Measurements from ENCODE around the gene LRP2BP.

Gene LRP2BP

DNA sequence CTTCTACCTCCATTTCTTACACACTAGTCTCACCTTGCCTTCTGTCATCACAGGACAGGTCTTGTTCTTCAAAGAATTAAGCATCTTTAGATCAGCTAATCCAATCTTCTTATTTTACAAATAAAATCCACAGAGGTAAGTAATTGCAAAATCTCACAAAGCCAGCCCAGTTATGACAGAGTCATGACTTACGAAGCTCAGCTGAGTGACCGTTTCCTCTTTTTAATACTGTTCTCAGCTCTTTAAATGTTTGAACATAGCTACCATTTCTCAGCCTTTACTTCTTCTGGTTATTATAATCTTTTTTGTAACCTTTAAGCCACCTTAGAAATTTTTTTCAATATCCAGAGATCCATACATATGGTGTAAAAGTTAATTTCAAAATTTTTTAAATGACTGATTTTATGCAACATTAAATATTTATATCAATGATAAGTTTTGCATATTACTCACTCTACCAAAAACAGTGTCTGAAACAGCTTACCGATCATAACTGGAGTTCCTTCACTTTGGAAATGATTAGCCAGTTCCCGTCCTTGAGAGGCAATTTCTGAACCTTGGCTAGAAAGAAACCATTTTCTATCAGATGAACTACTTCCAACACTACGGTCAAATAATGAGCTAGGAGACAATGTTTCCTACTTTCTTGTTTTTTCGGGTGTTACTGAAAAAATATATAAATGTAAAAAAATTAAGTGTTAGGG is 9.7 kb upstream of the LRP2BP start:
- Histone ChIP-seq H3K27me3 (replicated peaks; ENCODE audit: control insufficient read depth, insufficient read depth, low read length) (no peaks in the 10 kb centered on the region), H3K4me3 (replicated peaks; ENCODE audit: low read depth, low read length) (no peak overlapping the region), H3K36me3 (ENCODE audit: control insufficient read depth, insufficient read depth, low read length) (peaks cover 1% of the 10 kb centered on the region)
- TF ChIP-seq, protein P1, sequence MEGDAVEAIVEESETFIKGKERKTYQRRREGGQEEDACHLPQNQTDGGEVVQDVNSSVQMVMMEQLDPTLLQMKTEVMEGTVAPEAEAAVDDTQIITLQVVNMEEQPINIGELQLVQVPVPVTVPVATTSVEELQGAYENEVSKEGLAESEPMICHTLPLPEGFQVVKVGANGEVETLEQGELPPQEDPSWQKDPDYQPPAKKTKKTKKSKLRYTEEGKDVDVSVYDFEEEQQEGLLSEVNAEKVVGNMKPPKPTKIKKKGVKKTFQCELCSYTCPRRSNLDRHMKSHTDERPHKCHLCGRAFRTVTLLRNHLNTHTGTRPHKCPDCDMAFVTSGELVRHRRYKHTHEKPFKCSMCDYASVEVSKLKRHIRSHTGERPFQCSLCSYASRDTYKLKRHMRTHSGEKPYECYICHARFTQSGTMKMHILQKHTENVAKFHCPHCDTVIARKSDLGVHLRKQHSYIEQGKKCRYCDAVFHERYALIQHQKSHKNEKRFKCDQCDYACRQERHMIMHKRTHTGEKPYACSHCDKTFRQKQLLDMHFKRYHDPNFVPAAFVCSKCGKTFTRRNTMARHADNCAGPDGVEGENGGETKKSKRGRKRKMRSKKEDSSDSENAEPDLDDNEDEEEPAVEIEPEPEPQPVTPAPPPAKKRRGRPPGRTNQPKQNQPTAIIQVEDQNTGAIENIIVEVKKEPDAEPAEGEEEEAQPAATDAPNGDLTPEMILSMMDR (IDR thresholded peaks at IDR 0.05; ENCODE audit: insufficient read depth, low read length, poor library complexity, severe bottlenecking), result no peak
- no peak for DNase-seq (ENCODE audit: extremely low read depth, insufficient read length)

DNA sequence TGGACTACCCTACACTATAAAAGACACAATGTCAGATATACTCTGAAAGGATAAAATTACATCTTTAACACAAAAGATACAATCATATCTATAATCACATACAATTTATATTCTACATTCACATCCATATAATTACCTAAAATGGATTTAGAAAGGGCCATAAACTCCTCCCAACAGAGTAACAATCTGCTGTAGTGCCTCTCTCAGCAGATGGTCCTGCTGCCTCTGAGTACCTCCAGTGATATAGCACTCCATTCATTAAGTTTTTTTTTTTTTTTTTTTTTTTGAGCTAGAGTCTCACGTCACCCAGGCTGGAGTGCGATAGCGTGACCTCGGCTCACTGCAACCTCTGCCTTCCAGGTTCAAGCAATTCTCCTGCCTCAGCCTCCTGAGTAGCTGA is 8.3 kb upstream of the LRP2BP start:
- Histone ChIP-seq H3K27me3 (replicated peaks; ENCODE audit: control insufficient read depth, insufficient read depth, low read length) (no peaks in the 10 kb centered on the region), H3K4me3 (replicated peaks; ENCODE audit: low read depth, low read length) (no peak overlapping the region), H3K36me3 (ENCODE audit: control insufficient read depth, insufficient read depth, low read length) (peaks cover 1% of the 10 kb centered on the region)
- no peak for DNase-seq (ENCODE audit: extremely low read depth, insufficient read length)
- TF ChIP-seq, protein P1 (IDR thresholded peaks at IDR 0.05; ENCODE audit: insufficient read depth, low read length, poor library complexity, severe bottlenecking), result no peak

DNA sequence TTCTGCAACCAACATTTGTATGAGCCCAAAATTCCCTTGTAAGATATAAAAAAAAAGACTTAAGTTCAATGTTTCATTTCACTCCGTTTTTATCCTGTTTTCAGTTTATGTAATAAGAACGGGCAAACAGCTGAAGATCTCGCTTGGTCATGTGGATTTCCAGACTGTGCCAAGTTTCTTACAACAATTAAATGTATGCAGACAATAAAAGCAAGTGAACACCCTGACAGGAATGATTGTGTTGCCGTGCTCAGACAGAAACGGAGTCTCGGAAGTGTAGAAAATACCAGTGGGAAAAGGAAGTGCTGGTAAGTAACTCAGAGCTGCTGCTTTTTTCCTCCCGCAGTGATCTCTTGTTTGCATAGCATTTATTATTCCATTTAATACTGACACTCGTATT is 3.7 kb upstream of the LRP2BP start:
- Histone ChIP-seq H3K36me3 (ENCODE audit: control insufficient read depth, insufficient read depth, low read length) (peaks cover 1% of the 10 kb centered on the region), H3K4me3 (replicated peaks; ENCODE audit: low read depth, low read length) (no peak overlapping the region), H3K27me3 (replicated peaks; ENCODE audit: control insufficient read depth, insufficient read depth, low read length) (no peaks in the 10 kb centered on the region)
- TF ChIP-seq, protein P1 (IDR thresholded peaks at IDR 0.05; ENCODE audit: insufficient read depth, low read length, poor library complexity, severe bottlenecking), result no peak
- DNase-seq (ENCODE audit: extremely low read depth, insufficient read length), result no peak

DNA sequence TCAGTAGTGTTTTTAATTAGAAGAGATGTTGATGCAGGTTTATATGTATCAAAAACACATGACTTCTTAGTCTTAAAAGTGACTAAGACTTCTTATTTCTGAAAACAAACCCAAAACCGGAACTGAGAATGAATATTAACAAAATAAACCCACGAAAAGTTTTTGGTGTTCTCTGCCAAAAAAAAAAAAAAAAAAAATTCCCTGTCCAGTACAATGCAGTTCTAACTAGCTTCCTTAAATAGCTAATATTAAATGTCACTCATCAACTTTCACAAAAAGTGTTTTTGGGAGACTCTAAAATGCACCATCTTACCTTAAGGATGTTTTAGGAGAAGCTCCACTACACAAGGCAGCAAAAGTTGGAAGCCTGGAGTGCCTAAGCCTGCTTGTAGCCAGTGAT is 2.9 kb upstream of the LRP2BP start:
- Histone ChIP-seq H3K27me3 (replicated peaks; ENCODE audit: control insufficient read depth, insufficient read depth, low read length) (no peaks in the 10 kb centered on the region), H3K36me3 (ENCODE audit: control insufficient read depth, insufficient read depth, low read length) (peaks cover 1% of the 10 kb centered on the region), H3K4me3 (replicated peaks; ENCODE audit: low read depth, low read length) (peak overlapping the region; percentile 41)
- TF ChIP-seq, protein P1 (IDR thresholded peaks at IDR 0.05; ENCODE audit: insufficient read depth, low read length, poor library complexity, severe bottlenecking), result no peak
- DNase-seq (ENCODE audit: extremely low read depth, insufficient read length), result no peak

GRCh38 chr4:185396724-185397385 is 1.1 kb upstream of the LRP2BP start, which contains the start of gene ANKRD37:
ANKRD37 (plus strand) TSS chr4:185396841; CDS start chr4:185396924, 83 bp downstream.
- H3K36me3 ChIP-seq (ENCODE audit: control insufficient read depth, insufficient read depth, low read length), result peaks cover 1% of the 10 kb centered on the region

More at GRCh38 chr4:185396724-185397385, 1.1 kb upstream of the LRP2BP start, which contains the start of gene ANKRD37:
- peak within 1 kb of the TSS; percentile 84 for H3K4me3 ChIP-seq (replicated peaks; ENCODE audit: low read depth, low read length)
- no peaks in the 10 kb centered on the region for H3K27me3 ChIP-seq (replicated peaks; ENCODE audit: control insufficient read depth, insufficient read depth, low read length)
- DNase-seq (ENCODE audit: extremely low read depth, insufficient read length), result no peak
- TF ChIP-seq, protein P1 (IDR thresholded peaks at IDR 0.05; ENCODE audit: insufficient read depth, low read length, poor library complexity, severe bottlenecking), result no peak

Measured in GM06990 (cell line).